H1 (cell line): ENCODE data around the gene LAMC3. TPM values are rescaled to one million over a fixed set of nuclear protein-coding genes. Genes with fewer than 3 reads are reported as not detected.

Source experiments
- CTCF ChIA-PET: fragments of 300-600 bp; sonication (Branson Sonifier 250); formaldehyde crosslinking; loops from one replicate; lab custom pipeline; 2021; ENCODE audit not compliant: partially characterized antibody; lab: Charles Lee
- POLR2A ChIA-PET: fragments of 300-600 bp; sonication (Branson Sonifier 250); formaldehyde crosslinking; loops from one replicate; lab custom pipeline; 2021; ENCODE audit warnings: inconsistent platforms; ENCODE audit not compliant: partially characterized antibody; lab: Charles Lee
- DNase-seq, 2 experiments: peaks; one replicate each; pipeline versions ENCODE4 v3.0.0 to v3.0.0-alpha.2; 2010 to 2022; ENCODE audit warnings: low spot score in 2 of 2, low read depth in 1 of 2, mixed read lengths in 1 of 2
- FAIRE-seq: peaks from 2 replicates; lab custom pipeline; 2011; peaks lifted over from hg19 to GRCh38; lab: Jason Lieb, UNC
- H2AFZ ChIP-seq: 2 replicates; pipeline ENCODE4 v1.8.1; 2012; ENCODE audit warnings: low read length, inconsistent platforms
- H2AK5ac ChIP-seq: 2 replicates; pipeline ENCODE4 v1.6.1; 2013; ENCODE audit warnings: low read depth, low read length
- H2BK120ac ChIP-seq: replicated peaks from 2 replicates; pipeline ENCODE3; 2013; ENCODE audit warnings: low read depth, low read length, inconsistent platforms
- H2BK12ac ChIP-seq: 2 replicates; pipeline ENCODE4 v1.6.1; 2013; ENCODE audit warnings: low read depth, low read length
- H2BK15ac ChIP-seq: 2 replicates; pipeline ENCODE4 v1.6.1; 2013; ENCODE audit warnings: low read length
- H2BK20ac ChIP-seq: 2 replicates; pipeline ENCODE4 v1.6.1; 2013; ENCODE audit warnings: low read length
- H2BK5ac ChIP-seq: 2 replicates; pipeline ENCODE4 v1.6.1; 2013; ENCODE audit warnings: low read depth, low read length
- H3K14ac ChIP-seq: 2 replicates; pipeline ENCODE4 v1.6.1; 2013; ENCODE audit warnings: inconsistent platforms; ENCODE audit not compliant: insufficient read length
- H3K18ac ChIP-seq: 2 replicates; pipeline ENCODE4 v1.6.1; 2013; ENCODE audit warnings: low read length; ENCODE audit errors: extremely low read depth
- H3K23ac ChIP-seq: 2 replicates; pipeline ENCODE4 v1.6.1; 2013; ENCODE audit warnings: inconsistent platforms; ENCODE audit not compliant: insufficient read length
- H3K23me2 ChIP-seq: 2 replicates; pipeline ENCODE4 v1.6.1; 2013; ENCODE audit warnings: low read depth, low read length
- H3K27ac ChIP-seq: 2 replicates; pipeline ENCODE4 v1.6.1; 2011; ENCODE audit warnings: low read depth, low read length, inconsistent platforms
- H3K27me3 ChIP-seq, 4 experiments: replicated peaks in 1 of 4; 1 replicate in 1 of 4; 2 replicates in 3 of 4; pipeline versions ENCODE4 v1.6.1 to v1.8.1; 2011 to 2013; ENCODE audit warnings: low read length in 3 of 4, mild to moderate bottlenecking in 3 of 4, inconsistent platforms in 2 of 4, mixed read lengths in 2 of 4, moderate library complexity in 1 of 4; ENCODE audit not compliant: control insufficient read depth in 3 of 4, insufficient read depth in 3 of 4; ENCODE audit errors: extremely low read depth in 1 of 4
- H3K36me3 ChIP-seq, 4 experiments: 2 replicates each; pipeline versions ENCODE4 v1.6.1 to v1.8.1; 2011 to 2013; ENCODE audit warnings: mild to moderate bottlenecking in 4 of 4, low read length in 3 of 4, moderate library complexity in 2 of 4, control low read depth in 1 of 4, inconsistent platforms in 1 of 4; ENCODE audit not compliant: insufficient read depth in 4 of 4, control insufficient read depth in 2 of 4
- H3K4ac ChIP-seq: replicated peaks from 2 replicates; pipeline ENCODE3; 2013; ENCODE audit warnings: low read length, low read depth, mixed read lengths, inconsistent platforms; ENCODE audit not compliant: insufficient read length
- H3K4me1 ChIP-seq, 4 experiments: replicated peaks in 1 of 4; 1 replicate in 1 of 4; 2 replicates in 3 of 4; pipeline versions ENCODE4 v1.6.1 to v1.8.1; 2011 to 2013; ENCODE audit warnings: low read length in 3 of 4, inconsistent platforms in 2 of 4, mixed read lengths in 1 of 4; ENCODE audit not compliant: insufficient read depth in 4 of 4, control insufficient read depth in 3 of 4
- H3K4me2 ChIP-seq, 2 experiments: 2 replicates each; pipeline versions ENCODE4 v1.6.1 to v1.8.1; 2011 to 2013; ENCODE audit warnings: low read depth in 2 of 2, low read length in 2 of 2, control low read depth in 1 of 2, inconsistent platforms in 1 of 2, mild to moderate bottlenecking in 1 of 2; ENCODE audit not compliant: insufficient read depth in 1 of 2
- H3K4me3 ChIP-seq, 4 experiments: fragments of 200-600, 300-600 bp in 1 of 4; sonication (generic), shearing (Covaris generic), sonication (Bioruptor Twin) in 1 of 4; 2 replicates each; pipeline versions ENCODE4 v1.5.1 to v1.8.1; 2011 to 2016; ENCODE audit warnings: low read length in 4 of 4, low read depth in 3 of 4, control low read depth in 2 of 4, inconsistent platforms in 2 of 4, mild to moderate bottlenecking in 2 of 4, mixed read lengths in 1 of 4, moderate library complexity in 1 of 4; ENCODE audit not compliant: insufficient read depth in 2 of 4; ENCODE audit errors: extremely low read depth in 1 of 4
- H3K56ac ChIP-seq: replicated peaks from 2 replicates; pipeline ENCODE3; 2013; ENCODE audit warnings: low read depth, mild to moderate bottlenecking, mixed read lengths, low read length, inconsistent platforms; ENCODE audit not compliant: insufficient read length
- H3K79me1 ChIP-seq: 2 replicates; pipeline ENCODE4 v1.6.1; 2013; ENCODE audit warnings: low read depth, low read length, control low read depth
- H3K79me2 ChIP-seq, 2 experiments: 2 replicates each; pipeline versions ENCODE4 v1.6.1 to v1.8.1; 2012 to 2013; ENCODE audit warnings: low read length in 2 of 2, mild to moderate bottlenecking in 2 of 2, inconsistent platforms in 1 of 2; ENCODE audit not compliant: insufficient read depth in 2 of 2, control insufficient read depth in 1 of 2
- H3K9ac ChIP-seq, 4 experiments: replicated peaks in 1 of 4; 1 replicate in 1 of 4; 2 replicates in 3 of 4; pipeline versions ENCODE4 v1.6.1 to v1.8.1; 2011 to 2013; ENCODE audit warnings: low read depth in 3 of 4, low read length in 3 of 4, control low read depth in 2 of 4, mild to moderate bottlenecking in 2 of 4, moderate library complexity in 2 of 4, inconsistent platforms in 1 of 4; ENCODE audit errors: extremely low read depth in 1 of 4
- H3K9me3 ChIP-seq, 2 experiments: 2 replicates each; pipeline versions ENCODE4 v1.6.1 to v1.8.1; 2012 to 2013; ENCODE audit warnings: mild to moderate bottlenecking in 2 of 2, moderate library complexity in 2 of 2, control low read depth in 1 of 2, inconsistent platforms in 1 of 2, low read depth in 1 of 2, low read length in 1 of 2, mixed read lengths in 1 of 2; ENCODE audit not compliant: insufficient read depth in 2 of 2
- H4K20me1 ChIP-seq, 2 experiments: replicated peaks in 1 of 2; 2 replicates each; pipeline versions ENCODE3 to v1.8.1; 2011 to 2013; ENCODE audit warnings: inconsistent platforms in 2 of 2, low read length in 2 of 2, mild to moderate bottlenecking in 1 of 2; ENCODE audit not compliant: insufficient read depth in 2 of 2, control insufficient read depth in 1 of 2
- H4K5ac ChIP-seq: 2 replicates; pipeline ENCODE4 v1.6.1; 2013; ENCODE audit warnings: low read length, low read depth, mixed read lengths, inconsistent platforms; ENCODE audit not compliant: insufficient read length
- H4K8ac ChIP-seq: 2 replicates; pipeline ENCODE4 v1.8.0; 2013; ENCODE audit warnings: mild to moderate bottlenecking, moderate library complexity, low read length, inconsistent platforms; ENCODE audit not compliant: insufficient read depth; ENCODE audit errors: extremely low read depth
- H4K91ac ChIP-seq: replicated peaks from 2 replicates; pipeline ENCODE3; 2013; ENCODE audit warnings: low read length, mixed read lengths, inconsistent platforms; ENCODE audit not compliant: insufficient read length
- BRCA1 ChIP-seq: IDR thresholded peaks from 2 replicates; pipeline ENCODE4 v1.6.1; 2012; ENCODE audit warnings: low read depth, low read length, improper control_type of control experiment
- CEBPB ChIP-seq: IDR thresholded peaks from 2 replicates; pipeline ENCODE4 v1.6.1; 2012; ENCODE audit warnings: low read depth, low read length
- CREB1 ChIP-seq: IDR thresholded peaks from 2 replicates; pipeline ENCODE4 v1.6.1; 2012; ENCODE audit warnings: inconsistent platforms
- HDAC6 ChIP-seq: IDR thresholded peaks from one replicate; pipeline ENCODE4 v1.7.1; 2012; ENCODE audit warnings: low read depth, mild to moderate bottlenecking, inconsistent platforms, low read length, moderate library complexity
- MAX ChIP-seq: IDR thresholded peaks from 2 replicates; pipeline ENCODE4 v1.6.1; 2012; ENCODE audit warnings: inconsistent platforms
- NANOG ChIP-seq: IDR thresholded peaks from 2 replicates; pipeline ENCODE4 v1.6.1; 2011; ENCODE audit warnings: low read length, low read depth, mild to moderate bottlenecking, inconsistent platforms; ENCODE audit not compliant: insufficient read depth, poor library complexity, severe bottlenecking
- RBBP5 ChIP-seq: IDR thresholded peaks from 2 replicates; pipeline ENCODE4 v1.7.1; 2012; ENCODE audit warnings: low read depth, mild to moderate bottlenecking, inconsistent platforms, low read length, moderate library complexity, borderline replicate concordance
- TAF7 ChIP-seq: optimal IDR thresholded peaks from 2 replicates; pipeline ENCODE3; 2011; ENCODE audit warnings: low read depth, mild to moderate bottlenecking, inconsistent platforms, low read length, moderate library complexity, borderline replicate concordance
- YY1 ChIP-seq: IDR thresholded peaks from 2 replicates; pipeline ENCODE4 v1.6.1; 2011; ENCODE audit warnings: low read depth, mild to moderate bottlenecking, low read length
- WGBS, 2 experiments: shearing (Covaris generic) in 1 of 2; methylation state at CpG; one replicate each; pipeline versions ENCODE4 v1.1.6 to v1.1.7; 2013 to 2015; ENCODE audit warnings: low lambda C conversion rate in 2 of 2, mixed read lengths in 2 of 2, inconsistent platforms in 1 of 2, low coverage in 1 of 2, missing lambda C conversion rate in 1 of 2; ENCODE audit not compliant: insufficient replicate concordance in 2 of 2, insufficient coverage in 1 of 2, insufficient read length in 1 of 2; ENCODE audit errors: extremely low coverage in 1 of 2, missing lambda C conversion rate in 1 of 2; 5-methylcytosine and 5-hydroxymethylcytosine counted together
- polyA plus RNA-seq, 7 experiments: library from polyadenylated mRNA; depleted of rRNA in 3 of 7; stranded (reverse) in 5 of 7; unstranded in 2 of 7; fragments of >200 nt in 5 of 7; fragments of 200-250 nt in 2 of 7; gene quantifications; 1 replicate in 5 of 7; 2 replicates in 1 of 7; 4 replicates in 1 of 7; pipeline versions ENCODE4 v1.2.1 to v1.2.3, GENCODE V29; 2011 to 2013; ENCODE audit warnings: missing spikeins in 2 of 7, mixed read lengths in 2 of 7
- total RNA-seq: library from RNA; stranded (reverse); fragmentation: NEBNext Ultra II Directional; extraction: Animal tissue kit (Norgen Biotek cat#: 25700); gene quantifications from 2 replicates; pipeline ENCODE4 v1.2.1, GENCODE V29; 2021

LAMC3 gene
- total and polyA plus RNA-seq, 2 of the 8 experiments (the other 6 are each of a cell fraction or from before 2014, with no cell fraction given), result 9.3 to 12.3 TPM

GRCh38 chr9:131112374-131113154, 103.6 kb downstream of the LAMC3 start:
- Histone ChIP-seq H3K18ac (peak overlapping the region; percentile 42), H4K91ac (no peak overlapping the region), H3K79me1 (no peaks in the 10 kb centered on the region; the same call in 1 of the 2 replicates), H3K4me2 (no peak overlapping the region), H2BK15ac (no peak overlapping the region), H3K27ac (peak overlapping the region; percentile 82), H3K23me2 (no peaks in the 10 kb centered on the region), H2BK20ac (no peak overlapping the region), H3K9ac (no peak overlapping the region), H2BK5ac (peak overlapping the region; percentile 40; the same call in 1 of the 2 replicates), H3K23ac (no peak overlapping the region), H3K9me3 (no peaks in the 10 kb centered on the region), H3K56ac (no peak overlapping the region), H2BK120ac (no peak overlapping the region), H3K4me3 (no peak overlapping the region), H3K27me3 (no peaks in the 10 kb centered on the region), H3K79me2 (no peaks in the 10 kb centered on the region; a peak in 1 of 4 replicates), H3K4ac (no peak overlapping the region), H4K8ac (peak overlapping the region; percentile 89; the same call in 1 of the 2 replicates), H4K5ac (no peak overlapping the region), H2BK12ac (no peak overlapping the region), H2AK5ac (no peak overlapping the region), H2AFZ (no peak overlapping the region), H3K36me3 (peaks cover 8 to 35% (median 20%) of the 10 kb centered on the region in 4 experiments; a peak in 6 of 8 replicates), H4K20me1 (no peaks in the 10 kb centered on the region), H3K4me1 (peaks cover 3 to 16% (median 11%) of the 10 kb centered on the region in 4 experiments), H3K14ac (no peak overlapping the region)
- DNase-seq (no peak), FAIRE-seq (no peak)
- 92% methylated on average over 23 of the region's 23 CpGs; no CpG with 5 or more reads in 1 of the 2 experiments for WGBS, 2 experiments
- POLR2A ChIA-PET, result interaction anchor here (0.6 to 32.4 kb wide), 8 partner anchors 6 to 186 kb away, joined by 3 to 751 read pairs (median 3); partner anchors contain the start of genes AIF1L, NUP214 and PLPP7
- TF ChIP-seq NANOG (no peak), YY1 (no peak), BRCA1 (no peak), TAF7 (no peak), CEBPB (no peak), CREB1 (no peak), MAX (no peak), HDAC6 (no peak), RBBP5 (no peak)
- CTCF ChIA-PET, result interaction anchor here (0.7 to 4.8 kb wide), 9 partner anchors 11 to 256 kb away, joined by 3 to 47 read pairs (median 3); no protein-coding TSS in a partner anchor
